HepG2 (cell line): ENCODE measurements around the gene P4HA1. TPM values are rescaled to one million over a fixed set of nuclear protein-coding genes. Genes with fewer than 3 reads are reported as not detected.

ENCODE experiments used
- CENPBD1 ChIP-seq: sonication (generic); formaldehyde crosslinking; IDR thresholded peaks from 2 replicates; pipeline ENCODE4 v1.8.0; 2022; ENCODE audit warnings: missing genetic modification reagents, low read depth, mild to moderate bottlenecking, borderline replicate concordance
- DNMT3B ChIP-seq: conservative IDR thresholded peaks from 2 replicates; pipeline ENCODE4 v1.6.1; 2016; ENCODE audit warnings: missing biosample characterization, control low read depth
- FOXO1 ChIP-seq: sonication (generic); formaldehyde crosslinking; IDR thresholded peaks from 2 replicates; pipeline ENCODE4 v1.4.0; 2020; ENCODE audit warnings: missing genetic modification reagents
- HNRNPK ChIP-seq: fragments of 200-400 bp; formaldehyde crosslinking; IDR thresholded peaks from 2 replicates; pipeline ENCODE4 v1.6.1; 2018; ENCODE audit warnings: low read length, low read depth, moderate library complexity, mild to moderate bottlenecking; ENCODE audit not compliant: poor library complexity, severe bottlenecking
- JUND ChIP-seq: sonication (generic); formaldehyde crosslinking; IDR thresholded peaks from 2 replicates; pipeline ENCODE4 v1.8.0; 2022; ENCODE audit warnings: mild to moderate bottlenecking, missing genetic modification reagents
- KDM1A ChIP-seq: IDR thresholded peaks from 2 replicates; pipeline ENCODE4 v1.6.1; 2016; ENCODE audit warnings: missing compliant biosample characterization
- NR3C1 ChIP-seq: sonication (generic); formaldehyde crosslinking; IDR thresholded peaks from 2 replicates; pipeline ENCODE4 v1.4.0; 2020; ENCODE audit warnings: missing genetic modification reagents
- PITX1 ChIP-seq: sonication (generic); formaldehyde crosslinking; IDR thresholded peaks from 2 replicates; pipeline ENCODE4 v1.5.1; 2020; ENCODE audit warnings: mild to moderate bottlenecking, missing genetic modification reagents
- PRPF4 ChIP-seq: fragments of 200-400 bp; formaldehyde crosslinking; IDR thresholded peaks from 2 replicates; pipeline ENCODE4 v1.6.1; 2016; ENCODE audit warnings: low read length, low read depth; ENCODE audit not compliant: poor library complexity, severe bottlenecking
- RBM22 ChIP-seq: fragments of 200-400 bp; formaldehyde crosslinking; optimal IDR thresholded peaks from 2 replicates; pipeline ENCODE3; 2017; ENCODE audit warnings: mild to moderate bottlenecking, low read length, moderate library complexity
- RXRB ChIP-seq: IDR thresholded peaks from 2 replicates; pipeline ENCODE4 v1.6.1; 2016; ENCODE audit warnings: borderline replicate concordance, missing genetic modification reagents, missing compliant biosample characterization
- WIZ ChIP-seq: sonication (generic); formaldehyde crosslinking; IDR thresholded peaks from 2 replicates; pipeline ENCODE4 v1.5.1; 2020; ENCODE audit warnings: mild to moderate bottlenecking, missing genetic modification reagents
- ZKSCAN8 ChIP-seq: IDR thresholded peaks from 2 replicates; pipeline ENCODE4 v1.6.1; 2016; ENCODE audit warnings: borderline replicate concordance, missing genetic modification reagents, missing compliant biosample characterization
- polyA plus RNA-seq, 8 experiments: library from polyadenylated mRNA; depleted of rRNA in 3 of 8; stranded (reverse) in 7 of 8; unstranded in 1 of 8; fragments of >200 nt; fragmentation: Illumina TruSeq in 4 of 8; extraction: Trizol in 4 of 8; gene quantifications; 2 replicates each; pipeline versions ENCODE4 v1.2.1 to v1.2.3, GENCODE V29; 2011 to 2016; ENCODE audit warnings: low read depth in 4 of 8, missing spikeins in 1 of 8, mixed read lengths in 1 of 8; ENCODE audit not compliant: insufficient read depth in 1 of 8
- total RNA-seq, 5 experiments: library from RNA; depleted of rRNA; stranded (reverse); fragments of >200 nt; fragmentation: Illumina TruSeq; extraction: Trizol; gene quantifications; 2 replicates each; pipeline ENCODE4 v1.2.3, GENCODE V29; 2016; ENCODE audit warnings: low read depth in 1 of 5
- TF ChIP-seq, protein P1 (sequence below): sonication (generic); formaldehyde crosslinking; IDR thresholded peaks from one replicate; pipeline ENCODE4 v1.5.1; 2020; ENCODE audit warnings: mild to moderate bottlenecking, missing genetic modification reagents; ENCODE audit errors: not compliant biosample characterization
- TF ChIP-seq, protein P2 (sequence below): sonication (generic); formaldehyde crosslinking; IDR thresholded peaks from 2 replicates; pipeline ENCODE4 v1.4.0; 2020; ENCODE audit warnings: missing genetic modification reagents
- TF ChIP-seq, protein P3 (sequence below): IDR thresholded peaks from 2 replicates; pipeline ENCODE4 v1.6.1; 2016; ENCODE audit warnings: mild to moderate bottlenecking
- TF ChIP-seq, protein P4 (sequence below): sonication (generic); formaldehyde crosslinking; IDR thresholded peaks from 2 replicates; pipeline ENCODE4 v1.4.0; 2020; ENCODE audit warnings: mild to moderate bottlenecking, missing genetic modification reagents

P4HA1 gene
- total and polyA plus RNA-seq, 2 of the 13 experiments (the other 11 are each of a cell fraction or from before 2014, with no cell fraction given) = 63.1 to 196 TPM

GRCh38 chr10:73088304-73088703, 8.4 kb downstream of the P4HA1 start (continued):
- TF ChIP-seq, protein P1, sequence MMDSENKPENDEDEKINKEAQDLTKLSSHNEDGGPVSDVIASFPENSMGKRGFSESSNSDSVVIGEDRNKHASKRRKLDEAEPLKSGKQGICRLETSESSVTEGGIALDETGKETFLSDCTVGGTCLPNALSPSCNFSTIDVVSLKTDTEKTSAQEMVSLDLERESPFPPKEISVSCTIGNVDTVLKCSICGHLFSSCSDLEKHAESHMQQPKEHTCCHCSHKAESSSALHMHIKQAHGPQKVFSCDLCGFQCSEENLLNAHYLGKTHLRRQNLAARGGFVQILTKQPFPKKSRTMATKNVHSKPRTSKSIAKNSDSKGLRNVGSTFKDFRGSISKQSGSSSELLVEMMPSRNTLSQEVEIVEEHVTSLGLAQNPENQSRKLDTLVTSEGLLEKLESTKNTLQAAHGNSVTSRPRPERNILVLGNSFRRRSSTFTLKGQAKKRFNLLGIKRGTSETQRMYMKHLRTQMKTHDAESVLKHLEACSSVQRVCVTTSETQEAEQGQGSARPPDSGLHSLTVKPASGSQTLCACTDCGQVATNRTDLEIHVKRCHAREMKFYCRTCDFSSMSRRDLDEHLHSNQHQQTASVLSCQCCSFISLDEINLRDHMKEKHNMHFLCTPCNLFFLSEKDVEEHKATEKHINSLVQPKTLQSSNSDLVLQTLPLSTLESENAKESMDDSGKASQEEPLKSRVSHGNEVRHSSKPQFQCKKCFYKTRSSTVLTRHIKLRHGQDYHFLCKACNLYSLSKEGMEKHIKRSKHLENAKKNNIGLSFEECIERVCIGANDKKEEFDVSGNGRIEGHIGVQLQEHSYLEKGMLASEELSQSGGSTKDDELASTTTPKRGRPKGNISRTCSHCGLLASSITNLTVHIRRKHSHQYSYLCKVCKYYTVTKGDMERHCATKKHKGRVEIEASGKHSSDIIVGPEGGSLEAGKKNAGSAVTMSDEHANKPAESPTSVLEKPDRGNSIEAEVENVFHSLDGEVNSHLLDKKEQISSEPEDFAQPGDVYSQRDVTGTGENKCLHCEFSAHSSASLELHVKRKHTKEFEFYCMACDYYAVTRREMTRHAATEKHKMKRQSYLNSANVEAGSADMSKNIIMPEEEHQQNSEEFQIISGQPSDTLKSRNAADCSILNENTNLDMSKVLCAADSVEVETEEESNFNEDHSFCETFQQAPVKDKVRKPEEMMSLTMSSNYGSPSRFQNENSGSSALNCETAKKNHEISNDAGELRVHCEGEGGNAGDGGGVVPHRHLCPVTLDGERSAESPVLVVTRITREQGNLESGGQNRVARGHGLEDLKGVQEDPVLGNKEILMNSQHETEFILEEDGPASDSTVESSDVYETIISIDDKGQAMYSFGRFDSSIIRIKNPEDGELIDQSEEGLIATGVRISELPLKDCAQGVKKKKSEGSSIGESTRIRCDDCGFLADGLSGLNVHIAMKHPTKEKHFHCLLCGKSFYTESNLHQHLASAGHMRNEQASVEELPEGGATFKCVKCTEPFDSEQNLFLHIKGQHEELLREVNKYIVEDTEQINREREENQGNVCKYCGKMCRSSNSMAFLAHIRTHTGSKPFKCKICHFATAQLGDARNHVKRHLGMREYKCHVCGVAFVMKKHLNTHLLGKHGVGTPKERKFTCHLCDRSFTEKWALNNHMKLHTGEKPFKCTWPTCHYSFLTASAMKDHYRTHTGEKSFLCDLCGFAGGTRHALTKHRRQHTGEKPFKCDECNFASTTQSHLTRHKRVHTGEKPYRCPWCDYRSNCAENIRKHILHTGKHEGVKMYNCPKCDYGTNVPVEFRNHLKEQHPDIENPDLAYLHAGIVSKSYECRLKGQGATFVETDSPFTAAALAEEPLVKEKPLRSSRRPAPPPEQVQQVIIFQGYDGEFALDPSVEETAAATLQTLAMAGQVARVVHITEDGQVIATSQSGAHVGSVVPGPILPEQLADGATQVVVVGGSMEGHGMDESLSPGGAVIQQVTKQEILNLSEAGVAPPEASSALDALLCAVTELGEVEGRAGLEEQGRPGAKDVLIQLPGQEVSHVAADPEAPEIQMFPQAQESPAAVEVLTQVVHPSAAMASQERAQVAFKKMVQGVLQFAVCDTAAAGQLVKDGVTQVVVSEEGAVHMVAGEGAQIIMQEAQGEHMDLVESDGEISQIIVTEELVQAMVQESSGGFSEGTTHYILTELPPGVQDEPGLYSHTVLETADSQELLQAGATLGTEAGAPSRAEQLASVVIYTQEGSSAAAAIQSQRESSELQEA (CRISPR knock-in tag) = no peak
- TF ChIP-seq, protein P2, sequence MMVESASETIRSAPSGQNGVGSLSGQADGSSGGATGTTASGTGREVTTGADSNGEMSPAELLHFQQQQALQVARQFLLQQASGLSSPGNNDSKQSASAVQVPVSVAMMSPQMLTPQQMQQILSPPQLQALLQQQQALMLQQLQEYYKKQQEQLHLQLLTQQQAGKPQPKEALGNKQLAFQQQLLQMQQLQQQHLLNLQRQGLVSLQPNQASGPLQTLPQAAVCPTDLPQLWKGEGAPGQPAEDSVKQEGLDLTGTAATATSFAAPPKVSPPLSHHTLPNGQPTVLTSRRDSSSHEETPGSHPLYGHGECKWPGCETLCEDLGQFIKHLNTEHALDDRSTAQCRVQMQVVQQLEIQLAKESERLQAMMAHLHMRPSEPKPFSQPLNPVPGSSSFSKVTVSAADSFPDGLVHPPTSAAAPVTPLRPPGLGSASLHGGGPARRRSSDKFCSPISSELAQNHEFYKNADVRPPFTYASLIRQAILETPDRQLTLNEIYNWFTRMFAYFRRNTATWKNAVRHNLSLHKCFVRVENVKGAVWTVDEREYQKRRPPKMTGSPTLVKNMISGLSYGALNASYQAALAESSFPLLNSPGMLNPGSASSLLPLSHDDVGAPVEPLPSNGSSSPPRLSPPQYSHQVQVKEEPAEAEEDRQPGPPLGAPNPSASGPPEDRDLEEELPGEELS (CRISPR knock-in tag) = peak; percentile 60
- TF ChIP-seq DNMT3B (CRISPR knock-in tag) (no peak), HNRNPK (no peak), WIZ (CRISPR knock-in tag) (no peak), RXRB (CRISPR knock-in tag) (peak; percentile 57), JUND (CRISPR knock-in tag) (no peak), RBM22 (peak; percentile 42), CENPBD1 (CRISPR knock-in tag) (no peak), KDM1A (CRISPR knock-in tag) (no peak), NR3C1 (CRISPR knock-in tag) (no peak), FOXO1 (CRISPR knock-in tag) (peak; percentile 55; the same call in 1 of the 2 replicates), PITX1 (peak; percentile 84), PRPF4 (no peak), ZKSCAN8 (CRISPR knock-in tag) (0 out of 2 replicates have a peak, but pooled peaks have one; percentile 27)
- TF ChIP-seq, protein P3, sequence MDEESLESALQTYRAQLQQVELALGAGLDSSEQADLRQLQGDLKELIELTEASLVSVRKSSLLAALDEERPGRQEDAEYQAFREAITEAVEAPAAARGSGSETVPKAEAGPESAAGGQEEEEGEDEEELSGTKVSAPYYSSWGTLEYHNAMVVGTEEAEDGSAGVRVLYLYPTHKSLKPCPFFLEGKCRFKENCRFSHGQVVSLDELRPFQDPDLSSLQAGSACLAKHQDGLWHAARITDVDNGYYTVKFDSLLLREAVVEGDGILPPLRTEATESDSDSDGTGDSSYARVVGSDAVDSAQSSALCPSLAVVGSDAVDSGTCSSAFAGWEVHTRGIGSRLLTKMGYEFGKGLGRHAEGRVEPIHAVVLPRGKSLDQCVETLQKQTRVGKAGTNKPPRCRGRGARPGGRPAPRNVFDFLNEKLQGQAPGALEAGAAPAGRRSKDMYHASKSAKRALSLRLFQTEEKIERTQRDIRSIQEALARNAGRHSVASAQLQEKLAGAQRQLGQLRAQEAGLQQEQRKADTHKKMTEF (CRISPR knock-in tag) = peak; percentile 54; the same call in 1 of the 2 replicates
- TF ChIP-seq, protein P4, sequence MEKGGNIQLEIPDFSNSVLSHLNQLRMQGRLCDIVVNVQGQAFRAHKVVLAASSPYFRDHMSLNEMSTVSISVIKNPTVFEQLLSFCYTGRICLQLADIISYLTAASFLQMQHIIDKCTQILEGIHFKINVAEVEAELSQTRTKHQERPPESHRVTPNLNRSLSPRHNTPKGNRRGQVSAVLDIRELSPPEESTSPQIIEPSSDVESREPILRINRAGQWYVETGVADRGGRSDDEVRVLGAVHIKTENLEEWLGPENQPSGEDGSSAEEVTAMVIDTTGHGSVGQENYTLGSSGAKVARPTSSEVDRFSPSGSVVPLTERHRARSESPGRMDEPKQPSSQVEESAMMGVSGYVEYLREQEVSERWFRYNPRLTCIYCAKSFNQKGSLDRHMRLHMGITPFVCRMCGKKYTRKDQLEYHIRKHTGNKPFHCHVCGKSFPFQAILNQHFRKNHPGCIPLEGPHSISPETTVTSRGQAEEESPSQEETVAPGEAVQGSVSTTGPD (CRISPR knock-in tag) = peak; percentile 81
